HCT116 (cell line): ENCODE data around the gene PROCA1. TPM values are rescaled to one million over a fixed set of nuclear protein-coding genes. Genes with fewer than 3 reads are reported as not detected.

ENCODE experiments used
- ATAC-seq: fragments of 200-7000 bp; cut with Tn5 transposase; 2 replicates; pipeline ENCODE4 v1.9.1; 2020; ENCODE audit warnings: mild to moderate bottlenecking, moderate library complexity
- BruUV-seq: library from RNA; stranded (reverse); fragments of 400-500 nt; replicated peaks from 2 replicates; lab custom pipeline; 2021; lab: Mats Ljungman, UMichigan
- CTCF ChIA-PET: fragments of 300-600 bp; sonication (Branson Sonifier 250); formaldehyde crosslinking; loops from one replicate; lab custom pipeline; 2021; ENCODE audit warnings: antibody characterized with exemption; lab: Charles Lee
- POLR2A ChIA-PET: fragments of 300-600, 350-600 bp; sonication (Branson Sonifier 250); formaldehyde crosslinking; loops from one replicate; lab custom pipeline; 2021; ENCODE audit warnings: antibody characterized with exemption; lab: Charles Lee
- RAD21 ChIA-PET, 2 experiments: fragments of 300-600 bp; sonication (Branson Sonifier 250); formaldehyde crosslinking; loops; one replicate each; lab custom pipeline; 2023; ENCODE audit warnings: low total read pairs in 2 of 2; ENCODE audit not compliant: uncharacterized antibody in 2 of 2, unreplicated experiment in 2 of 2, low non-redundant PET in 1 of 2; lab: Charles Lee
- DNase-seq: peaks from one replicate; pipeline ENCODE4 v3.0.0-alpha.2; 2010; ENCODE audit warnings: low read depth, low spot score
- H2AFZ ChIP-seq: fragments of 200-600 bp; shearing (Covaris generic), sonication (generic); 2 replicates; pipeline ENCODE4 v1.6.1; 2017; ENCODE audit warnings: low read depth, mixed run types, mixed read lengths, antibody characterized with exemption, low read length; ENCODE audit not compliant: poor library complexity, severe bottlenecking
- H3K27ac ChIP-seq: 2 replicates; pipeline ENCODE4 v1.5.1; 2012; ENCODE audit warnings: low read depth, low read length
- H3K27me3 ChIP-seq: fragments of 200-600 bp; sonication (generic); 2 replicates; pipeline ENCODE4 v1.6.1; 2016; ENCODE audit warnings: mixed run types, low read length, mixed read lengths; ENCODE audit not compliant: insufficient read depth
- H3K36me3 ChIP-seq, 2 experiments: fragments of 200-500 bp in 1 of 2; fragments of 200-600 bp in 1 of 2; sonication (Bioruptor generic) in 1 of 2; sonication (generic) in 1 of 2; 2 replicates each; pipeline versions ENCODE4 v1.5.1 to v1.6.1; 2014 to 2016; ENCODE audit warnings: low read length in 2 of 2, inconsistent platforms in 1 of 2, mixed read lengths in 1 of 2, mixed run types in 1 of 2; ENCODE audit not compliant: insufficient read depth in 2 of 2, control insufficient read depth in 1 of 2
- H3K4me1 ChIP-seq, 2 experiments: fragments of 200-600 bp in 1 of 2; sonication (generic) in 1 of 2; 2 replicates each; pipeline versions ENCODE4 v1.5.1 to v1.6.1; 2012 to 2017; ENCODE audit warnings: low read length in 2 of 2, inconsistent platforms in 1 of 2, mild to moderate bottlenecking in 1 of 2, mixed read lengths in 1 of 2, mixed run types in 1 of 2, moderate library complexity in 1 of 2; ENCODE audit not compliant: insufficient read depth in 2 of 2, control insufficient read depth in 1 of 2
- H3K4me2 ChIP-seq: fragments of 200-600 bp; sonication (generic); 2 replicates; pipeline ENCODE4 v1.6.1; 2017; ENCODE audit warnings: mixed run types, low read length, mixed read lengths
- H3K4me3 ChIP-seq, 2 experiments: fragments of 200-600 bp in 1 of 2; sonication (generic) in 1 of 2; replicated peaks in 1 of 2; 2 replicates each; pipeline ENCODE4 v1.5.1; 2011 to 2016; ENCODE audit warnings: low read length in 2 of 2, control low read depth in 1 of 2, low read depth in 1 of 2, mild to moderate bottlenecking in 1 of 2, mixed read lengths in 1 of 2, mixed run types in 1 of 2
- H3K79me2 ChIP-seq: fragments of 200-600 bp; sonication (generic); 2 replicates; pipeline ENCODE4 v1.6.1; 2017; ENCODE audit warnings: mild to moderate bottlenecking, mixed run types, low read length, moderate library complexity, mixed read lengths; ENCODE audit not compliant: insufficient read depth
- H3K9ac ChIP-seq: fragments of 200-600 bp; sonication (generic); 2 replicates; pipeline ENCODE4 v1.6.1; 2016; ENCODE audit warnings: low read length, mixed read lengths
- H3K9me2 ChIP-seq: fragments of 200-600 bp; sonication (generic), shearing (Covaris generic); 2 replicates; pipeline ENCODE4 v1.6.1; 2017; ENCODE audit warnings: mixed run types, mild to moderate bottlenecking, moderate library complexity; ENCODE audit not compliant: insufficient read depth
- H3K9me3 ChIP-seq, 2 experiments: fragments of 200-500 bp in 1 of 2; fragments of 200-600 bp in 1 of 2; sonication (Bioruptor generic) in 1 of 2; sonication (generic) in 1 of 2; 2 replicates each; pipeline ENCODE4 v1.6.1; 2014 to 2017; ENCODE audit warnings: low read length in 2 of 2, mixed read lengths in 2 of 2, inconsistent platforms in 1 of 2, low read depth in 1 of 2, mild to moderate bottlenecking in 1 of 2, mixed run types in 1 of 2, moderate library complexity in 1 of 2; ENCODE audit not compliant: control insufficient read depth in 1 of 2, insufficient read depth in 1 of 2
- H4K20me1 ChIP-seq: fragments of 200-600 bp; sonication (generic), shearing (Covaris generic); 2 replicates; pipeline ENCODE4 v1.6.1; 2017; ENCODE audit warnings: mixed run types, mild to moderate bottlenecking, moderate library complexity; ENCODE audit not compliant: insufficient read depth
- ATF3 ChIP-seq: IDR thresholded peaks from 2 replicates; pipeline ENCODE4 v1.6.1; 2012
- CTCF ChIP-seq, 3 experiments: fragments of 200-600 bp in 1 of 3; sonication (generic) in 1 of 3; IDR thresholded peaks in 2 of 3; conservative IDR thresholded peaks in 1 of 3; 2 replicates each; pipeline ENCODE4 v1.5.1; 2012 to 2017; ENCODE audit warnings: low read depth in 2 of 3, low read length in 2 of 3, antibody characterized with exemption in 1 of 3, borderline replicate concordance in 1 of 3, control low read depth in 1 of 3, mild to moderate bottlenecking in 1 of 3, mixed read lengths in 1 of 3, mixed run types in 1 of 3, moderate library complexity in 1 of 3; ENCODE audit not compliant: insufficient read depth in 1 of 3
- ELF1 ChIP-seq: IDR thresholded peaks from 2 replicates; pipeline ENCODE4 v1.6.1; 2012; ENCODE audit warnings: low read depth, borderline replicate concordance
- POLR2A ChIP-seq: IDR thresholded peaks from 2 replicates; pipeline ENCODE4 v1.7.0; 2011; ENCODE audit warnings: borderline replicate concordance; ENCODE audit not compliant: insufficient read depth, insufficient read length; ENCODE audit errors: extremely low read depth
- SRF ChIP-seq: IDR thresholded peaks from 2 replicates; pipeline ENCODE4 v1.6.1; 2012; ENCODE audit warnings: low read depth
- YY1 ChIP-seq: IDR thresholded peaks from 2 replicates; pipeline ENCODE4 v1.6.1; 2011; ENCODE audit warnings: low read length, low read depth, moderate library complexity, mild to moderate bottlenecking; ENCODE audit not compliant: insufficient replicate concordance; ENCODE audit errors: extremely low read depth
- intact Hi-C: fragments of 100-400 bp; cut with micrococcal nuclease; formaldehyde crosslinking; loops from 2 replicates; pipeline ENCODE4 v1.10.0; 2022
- total RNA-seq: library from RNA; stranded (reverse); gene quantifications from one replicate; pipeline ENCODE4 v1.2.1, GENCODE V29; 2021; ENCODE audit not compliant: unreplicated experiment

PROCA1 gene
- total RNA-seq, 1 experiment from 2014 or later, result 0.96 TPM

GRCh38 chr17:28748852-28749515 is 37.3 kb upstream of the PROCA1 start:
- Histone ChIP-seq H3K36me3 (peaks cover 32 to 58% of the 10 kb centered on the region in 2 experiments), H3K27ac (peak overlapping the region; percentile 98), H3K79me2 (peaks cover 62% of the 10 kb centered on the region), H4K20me1 (peaks cover 32% of the 10 kb centered on the region; the same call in 1 of the 2 replicates), H3K4me1 (peaks cover 22 to 46% of the 10 kb centered on the region in 2 experiments), H3K9me2 (no peaks in the 10 kb centered on the region), H2AFZ (no peak overlapping the region), H3K4me2 (no peak overlapping the region), H3K4me3 (no peak overlapping the region), H3K9ac (no peak overlapping the region), H3K9me3 (no peaks in the 10 kb centered on the region), H3K27me3 (no peaks in the 10 kb centered on the region)
- no TSS peak for BruUV-seq
- intact Hi-C loops, result no loop called here
- POLR2A ChIA-PET, result interaction anchor here (1.2 to 11.6 kb wide), 3 partner anchors 20 to 29 kb away, joined by 3 to 149 read pairs (median 5); partner anchors contain the start of genes NEK8, RPL23A and TLCD1
- ATAC-seq (no peak), DNase-seq (no peak)
- TF ChIP-seq POLR2A (no peak), SRF (no peak)
- RAD21 ChIA-PET, result interaction anchor here in 1 of 2 experiments (1.9 kb wide), 1 partner anchor 22 kb away, joined by 28 read pairs; the partner anchor contains the start of genes NEK8 and TLCD1
- CTCF ChIA-PET, result interaction anchor here (3.8 to 13.6 kb wide), 2 partner anchors 13 to 22 kb away, joined by 41 to 207 read pairs; partner anchors contain the start of genes NEK8 and TLCD1

- Histone ChIP-seq H3K9me2 (no peaks in the 10 kb centered on the region), H2AFZ (no peak overlapping the region), H3K27me3 (no peaks in the 10 kb centered on the region), H3K27ac (peak overlapping the region; percentile 98), H3K4me1 (peaks cover 22 to 52% of the 10 kb centered on the region in 2 experiments), H3K9me3 (no peaks in the 10 kb centered on the region), H3K4me2 (no peak overlapping the region)
- POLR2A ChIA-PET, result interaction anchor here (0.9 to 11.6 kb wide), 4 partner anchors 13 to 28 kb away, joined by 3 to 149 read pairs (median 4); partner anchors contain the start of genes NEK8, RPL23A and TLCD1
- no peak for DNase-seq
- BruUV-seq, result no TSS peak
- TF ChIP-seq YY1 (no peak), ELF1 (no peak), CTCF (IDR thresholded peaks at IDR 0.05 in 2 of 3, conservative IDR thresholded peaks at IDR 0.05 in 1 of 3; ENCODE audit: borderline replicate concordance in 1 of 3, insufficient read depth in 1 of 3, low read depth in 2 of 3, low read length in 2 of 3) (no peak), ATF3 (no peak)
- TF ChIP-seq, all 23 proteins: peak for 0
- Histone ChIP-seq H4K20me1 (peaks cover 32% of the 10 kb centered on the region; the same call in 1 of the 2 replicates), H3K9ac (no peak overlapping the region), H3K36me3 (peaks cover 32 to 58% of the 10 kb centered on the region in 2 experiments), H3K4me3 (no peak overlapping the region), H3K79me2 (peaks cover 62% of the 10 kb centered on the region)
- no peak for ATAC-seq
- intact Hi-C loops, result no loop called here
- CTCF ChIA-PET, result interaction anchor here (3.8 to 13.6 kb wide), 2 partner anchors 14 to 21 kb away, joined by 41 to 207 read pairs; partner anchors contain the start of genes NEK8 and TLCD1
- RAD21 ChIA-PET, result no interaction called here
Measured at GRCh38 chr17:28747801-28748750, 36.4 kb upstream of the PROCA1 start.
